SK-N-MC (cell line): Measurements from ENCODE around the gene TNFSF10.

Experiments
- EZH2 ChIP-seq: fragments of 200-600 bp; sonication (generic); IDR thresholded peaks from one replicate; pipeline ENCODE4 v1.6.1; 2017; ENCODE audit warnings: antibody characterized with exemption
- POLR2AphosphoS5 ChIP-seq: IDR thresholded peaks from 2 replicates; pipeline ENCODE4 v1.6.1; 2012; ENCODE audit warnings: mild to moderate bottlenecking, low read depth, low read length, borderline replicate concordance

GRCh38 chr3:172522871-172523818, at the start of gene TNFSF10:
- TF ChIP-seq EZH2 (no peak), POLR2AphosphoS5 (no peak)
